GM18511 (cell line): ENCODE data around the gene SMARCC2.
"Not testable (repeated sequence)": the region's sequence is repeated elsewhere in the genome, so short reads cannot be mapped to it uniquely, and the experiment has no call there.

ENCODE experiments used
- ATAC-seq: cut with Tn5 transposase; IDR thresholded peaks from one replicate; pipeline ENCODE4 v1.9.1; 2021; ENCODE audit warnings: mild to moderate bottlenecking, moderate library complexity; ENCODE audit not compliant: unreplicated experiment

The SMARCC2 gene

GRCh38 chr12:56212361-56212760, 23.1 kb upstream of the SMARCC2 start:
- no peak for ATAC-seq

- no peak for ATAC-seq
Measured at GRCh38 chr12:56208006-56208405, 18.7 kb upstream of the SMARCC2 start.

GRCh38 chr12:56206452-56207166, 17.3 kb upstream of the SMARCC2 start:
- ATAC-seq: no peak

- no peak for ATAC-seq
Measured at GRCh38 chr12:56205445-56205844, 16.2 kb upstream of the SMARCC2 start.

- no peak for ATAC-seq
Measured at GRCh38 chr12:56204275-56204674, 15.0 kb upstream of the SMARCC2 start.

GRCh38 chr12:56202838-56203237, 13.6 kb upstream of the SMARCC2 start:
- ATAC-seq: no peak

- ATAC-seq: no peak
Measured at GRCh38 chr12:56202366-56202765, 13.1 kb upstream of the SMARCC2 start.

GRCh38 chr12:56198836-56199235, 9.6 kb upstream of the SMARCC2 start:
- no peak for ATAC-seq

GRCh38 chr12:56197921-56198635, 8.8 kb upstream of the SMARCC2 start:
- no peak for ATAC-seq

GRCh38 chr12:56196818-56197550, 7.7 kb upstream of the SMARCC2 start:
- ATAC-seq: not testable (repeated sequence)

- no peak for ATAC-seq
Measured at GRCh38 chr12:56193025-56193578, 3.8 kb upstream of the SMARCC2 start.

GRCh38 chr12:56192582-56192981, 3.3 kb upstream of the SMARCC2 start:
- no peak for ATAC-seq

- ATAC-seq: no peak
Measured at GRCh38 chr12:56190695-56191155, 1.4 kb upstream of the SMARCC2 start.

- ATAC-seq: peak; percentile 50
Measured at GRCh38 chr12:56189918-56190694, 823 bp upstream of the SMARCC2 start.

- peak; percentile 2 for ATAC-seq
Measured at GRCh38 chr12:56188778-56189098, 545 bp downstream of the SMARCC2 start.

- no peak for ATAC-seq
Measured at GRCh38 chr12:56188131-56188777, 1.0 kb downstream of the SMARCC2 start.

- no peak for ATAC-seq
Measured at GRCh38 chr12:56186957-56187356, 2.3 kb downstream of the SMARCC2 start.

- ATAC-seq: no peak
Measured at GRCh38 chr12:56178347-56178746, 10.9 kb downstream of the SMARCC2 start.

GRCh38 chr12:56172839-56173238, 16.4 kb downstream of the SMARCC2 start:
- ATAC-seq: no peak

GRCh38 chr12:56169229-56169759, 20.0 kb downstream of the SMARCC2 start:
- ATAC-seq: no peak
